Measurements from ENCODE around the gene IQCE. TPM values are rescaled to one million over a fixed set of nuclear protein-coding genes. Genes with fewer than 3 reads are reported as not detected.
A peak's percentile ranks its signal among the peaks of the same experiment; 100 is the strongest.

IQCE gene
- total RNA-seq, 2 donors from 2014 or later, result 11.6 to 17.7 TPM

GRCh38 chr7:2631946-2632732 lies 73.4 kb downstream of the IQCE start, which contains the start of gene TTYH3:
TSS of gene TTYH3 (plus strand) at chr7:2631986. CDS start at chr7:2632156, 170 bp downstream.
- ATAC-seq, result peak; percentile 38 to 52
- no peaks in the 10 kb centered on the region for H3K36me3 Mint-ChIP-seq
- peaks cover 5 to 20% of the 10 kb centered on the region in 2 donors for H3K4me1 Mint-ChIP-seq (ENCODE audit: low read depth in 2 of 2)
- peak within 1 kb of the TSS; percentile 47 to 58 for H3K27ac Mint-ChIP-seq
- no peaks in the 10 kb centered on the region for H3K27me3 Mint-ChIP-seq
- peak within 1 kb of the TSS; percentile 93 for H3K4me3 Mint-ChIP-seq
- DNase-seq (ENCODE audit: low spot score), result no peak
- no peaks in the 10 kb centered on the region for H3K9me3 Mint-ChIP-seq

- DNase-seq (ENCODE audit: low spot score), result peak; percentile 81
- Mint-ChIP-seq H3K36me3 (no peaks in the 10 kb centered on the region), H3K9me3 (no peaks in the 10 kb centered on the region), H3K4me1 (ENCODE audit: low read depth in 2 of 2) (peaks cover 5 to 20% of the 10 kb centered on the region in 2 donors), H3K4me3 (peak overlapping the region; percentile 93), H3K27me3 (no peaks in the 10 kb centered on the region), H3K27ac (peak overlapping the region in 1 of 2 donors; percentile 82)
- ATAC-seq, result peak in 1 of 2 donors; percentile 4
These were observed 74.2 kb downstream of the IQCE start for GRCh38 chr7:2632733-2633537.

GRCh38 chr7:2633538-2634266 lies 74.9 kb downstream of the IQCE start:
- Mint-ChIP-seq H3K4me3 (peak overlapping the region; percentile 93), H3K4me1 (ENCODE audit: low read depth in 2 of 2) (peaks cover 5 to 20% of the 10 kb centered on the region in 2 donors), H3K27ac (peak overlapping the region in 1 of 2 donors; percentile 82), H3K36me3 (no peaks in the 10 kb centered on the region), H3K9me3 (no peaks in the 10 kb centered on the region), H3K27me3 (no peaks in the 10 kb centered on the region)
- ATAC-seq, result peak in 1 of 2 donors; percentile 39
- DNase-seq (ENCODE audit: low spot score), result no peak

- ATAC-seq (no peak), DNase-seq (ENCODE audit: low spot score) (no peak)
- H3K4me1 Mint-ChIP-seq (ENCODE audit: low read depth in 2 of 2), result peaks cover 5 to 20% of the 10 kb centered on the region in 2 donors
- peak overlapping the region; percentile 93 for H3K4me3 Mint-ChIP-seq
- H3K27ac Mint-ChIP-seq, result no peak overlapping the region
- no peaks in the 10 kb centered on the region for H3K36me3 Mint-ChIP-seq
- no peaks in the 10 kb centered on the region for H3K9me3 Mint-ChIP-seq
- no peaks in the 10 kb centered on the region for H3K27me3 Mint-ChIP-seq
These were observed 75.7 kb downstream of the IQCE start for GRCh38 chr7:2634267-2635145.

- ATAC-seq (no peak), DNase-seq (ENCODE audit: low spot score) (no peak)
- Mint-ChIP-seq H3K36me3 (no peaks in the 10 kb centered on the region), H3K27me3 (no peaks in the 10 kb centered on the region), H3K4me1 (ENCODE audit: low read depth in 2 of 2) (peaks cover 5 to 20% of the 10 kb centered on the region in 2 donors), H3K27ac (no peak overlapping the region), H3K4me3 (no peak overlapping the region), H3K9me3 (no peaks in the 10 kb centered on the region)
These were observed 76.4 kb downstream of the IQCE start for GRCh38 chr7:2635148-2635668.

- Mint-ChIP-seq H3K27ac (no peak overlapping the region), H3K4me3 (no peak overlapping the region), H3K27me3 (no peaks in the 10 kb centered on the region), H3K36me3 (no peaks in the 10 kb centered on the region), H3K9me3 (no peaks in the 10 kb centered on the region), H3K4me1 (ENCODE audit: low read depth in 2 of 2) (peaks cover 4 to 19% of the 10 kb centered on the region in 2 donors)
- no peak for ATAC-seq
- no peak for DNase-seq (ENCODE audit: low spot score)
These were observed 77.3 kb downstream of the IQCE start for GRCh38 chr7:2635810-2636701.

- Mint-ChIP-seq H3K36me3 (no peaks in the 10 kb centered on the region), H3K27me3 (no peaks in the 10 kb centered on the region), H3K27ac (no peak overlapping the region), H3K4me3 (no peak overlapping the region), H3K9me3 (no peaks in the 10 kb centered on the region), H3K4me1 (ENCODE audit: low read depth in 2 of 2) (peaks cover 0 to 15% of the 10 kb centered on the region in 2 donors)
- no peak for ATAC-seq
- DNase-seq (ENCODE audit: low spot score), result no peak
These were observed 78.3 kb downstream of the IQCE start for GRCh38 chr7:2637066-2637471.

- no peaks in the 10 kb centered on the region for H3K9me3 Mint-ChIP-seq
- H3K4me3 Mint-ChIP-seq, result no peak overlapping the region
- H3K27ac Mint-ChIP-seq, result no peak overlapping the region
- no peak for ATAC-seq
- H3K36me3 Mint-ChIP-seq, result no peaks in the 10 kb centered on the region
- peaks cover 0 to 13% of the 10 kb centered on the region in 2 donors for H3K4me1 Mint-ChIP-seq (ENCODE audit: low read depth in 2 of 2)
- no peak for DNase-seq (ENCODE audit: low spot score)
- no peaks in the 10 kb centered on the region for H3K27me3 Mint-ChIP-seq
These were observed 78.9 kb downstream of the IQCE start for GRCh38 chr7:2637505-2638223.

GRCh38 chr7:2638224-2638991 lies 79.6 kb downstream of the IQCE start:
- no peaks in the 10 kb centered on the region for H3K9me3 Mint-ChIP-seq
- peaks cover 0 to 10% of the 10 kb centered on the region in 2 donors for H3K4me1 Mint-ChIP-seq (ENCODE audit: low read depth in 2 of 2)
- H3K36me3 Mint-ChIP-seq, result no peaks in the 10 kb centered on the region
- no peak for ATAC-seq
- no peak overlapping the region for H3K27ac Mint-ChIP-seq
- no peaks in the 10 kb centered on the region for H3K27me3 Mint-ChIP-seq
- H3K4me3 Mint-ChIP-seq, result no peak overlapping the region
- no peak for DNase-seq (ENCODE audit: low spot score)

- Mint-ChIP-seq H3K4me1 (ENCODE audit: low read depth in 2 of 2) (peaks cover 0 to 3% of the 10 kb centered on the region in 2 donors), H3K36me3 (no peaks in the 10 kb centered on the region), H3K9me3 (no peaks in the 10 kb centered on the region), H3K27ac (no peak overlapping the region), H3K4me3 (no peak overlapping the region), H3K27me3 (no peaks in the 10 kb centered on the region)
- DNase-seq (ENCODE audit: low spot score) (no peak), ATAC-seq (no peak)
These were observed 80.5 kb downstream of the IQCE start for GRCh38 chr7:2639181-2639681.
